PC-3 (cell line): ENCODE data around the gene GPD1L. TPM values are rescaled to one million over a fixed set of nuclear protein-coding genes. Genes with fewer than 3 reads are reported as not detected.

Experiments used
- ATAC-seq: fragments of 200-7000 bp; cut with Tn5 transposase; 2 replicates; pipeline ENCODE4 v1.9.1; 2020; ENCODE audit warnings: mild to moderate bottlenecking, moderate library complexity
- BruUV-seq: library from RNA; stranded (reverse); fragments of 400-500 nt; replicated peaks from 2 replicates; lab custom pipeline; 2021; lab: Mats Ljungman, UMichigan
- CTCF ChIA-PET: fragments of 300-600 bp; sonication (Branson Sonifier 250); formaldehyde crosslinking; loops from one replicate; lab custom pipeline; 2022; ENCODE audit warnings: antibody characterized with exemption; lab: Charles Lee
- POLR2A ChIA-PET: fragments of 300-600 bp; sonication (Branson Sonifier 250); formaldehyde crosslinking; loops from one replicate; lab custom pipeline; 2022; ENCODE audit warnings: antibody characterized with exemption; ENCODE audit not compliant: unreplicated experiment; lab: Charles Lee
- DNase-seq: peaks from one replicate; pipeline ENCODE4 v3.0.0-alpha.2; 2015
- H2AFZ ChIP-seq: fragments of 300-600 bp; sonication (generic); 2 replicates; pipeline ENCODE4 v1.6.0; 2016; ENCODE audit warnings: antibody characterized with exemption, low read length
- H3F3A ChIP-seq: fragments of 300-600 bp; sonication (generic); one replicate; pipeline ENCODE4 v1.6.0; 2017; ENCODE audit warnings: antibody characterized with exemption, low read length, control low read depth, mild to moderate bottlenecking; ENCODE audit not compliant: unreplicated experiment
- H3K27ac ChIP-seq: fragments of 300-600 bp; sonication (generic); 2 replicates; pipeline ENCODE4 v1.5.1; 2016; ENCODE audit warnings: mild to moderate bottlenecking, low read length
- H3K27me3 ChIP-seq: fragments of 300-600 bp; sonication (generic); 2 replicates; pipeline ENCODE4 v1.6.1; 2016; ENCODE audit warnings: low read length, mixed read lengths
- H3K36me3 ChIP-seq: fragments of 300-600 bp; sonication (generic); 2 replicates; pipeline ENCODE4 v1.6.1; 2016; ENCODE audit warnings: low read depth, mixed run types, low read length, mixed read lengths
- H3K4me1 ChIP-seq: fragments of 300-600 bp; sonication (generic); 2 replicates; pipeline ENCODE4 v1.5.1; 2016; ENCODE audit warnings: low read length; ENCODE audit not compliant: insufficient read depth
- H3K4me2 ChIP-seq: fragments of 300-600 bp; sonication (generic); 2 replicates; pipeline ENCODE4 v1.6.0; 2016; ENCODE audit warnings: low read length
- H3K4me3 ChIP-seq: fragments of 300-600 bp; sonication (generic); 2 replicates; pipeline ENCODE4 v1.5.1; 2016; ENCODE audit warnings: mild to moderate bottlenecking, low read length, mixed read lengths
- H3K79me2 ChIP-seq: fragments of 300-600 bp; sonication (generic); 2 replicates; pipeline ENCODE4 v1.6.1; 2017; ENCODE audit warnings: low read length, mixed read lengths
- H3K9ac ChIP-seq: fragments of 300-600 bp; sonication (generic); 2 replicates; pipeline ENCODE4 v1.6.0; 2016; ENCODE audit warnings: mild to moderate bottlenecking, low read length
- H3K9me2 ChIP-seq: fragments of 300-600 bp; sonication (generic); replicated peaks from 2 replicates; pipeline ENCODE4 v1.6.1; 2016; ENCODE audit warnings: mixed run types, low read length, mixed read lengths
- H3K9me3 ChIP-seq: fragments of 300-600 bp; sonication (generic); 2 replicates; pipeline ENCODE4 v1.6.1; 2016; ENCODE audit warnings: low read length, mixed read lengths
- H4K20me1 ChIP-seq: fragments of 300-600 bp; sonication (generic); 2 replicates; pipeline ENCODE4 v1.6.1; 2016; ENCODE audit warnings: low read length, mixed read lengths
- EZH2 ChIP-seq: fragments of 300-600 bp; sonication (generic); IDR thresholded peaks from one replicate; pipeline ENCODE4 v1.6.1; 2017; ENCODE audit warnings: antibody characterized with exemption, mild to moderate bottlenecking, low read length; ENCODE audit not compliant: unreplicated experiment
- EZH2phosphoT487 ChIP-seq: fragments of 300-600 bp; sonication (generic); IDR thresholded peaks from 2 replicates; pipeline ENCODE4 v1.6.1; 2018; ENCODE audit warnings: mild to moderate bottlenecking, antibody characterized with exemption, low read length, borderline replicate concordance
- intact Hi-C: fragments of 100-400 bp; cut with micrococcal nuclease; formaldehyde crosslinking; loops from 2 replicates; pipeline ENCODE4 v1.9.0; 2023
- total RNA-seq: library from RNA; depleted of rRNA; stranded (reverse); fragments of >200 nt; gene quantifications from 2 replicates; pipeline ENCODE4 v1.2.3, GENCODE V29; 2014
- TF ChIP-seq, protein P1 (sequence below): fragments of 300-600 bp; sonication (generic); conservative IDR thresholded peaks from 2 replicates; pipeline ENCODE4 v1.5.1; 2017; ENCODE audit warnings: antibody characterized with exemption, low read depth, mild to moderate bottlenecking, low read length

GPD1L gene
- total RNA-seq, 1 experiment from 2014 or later = 33.7 TPM

DNA sequence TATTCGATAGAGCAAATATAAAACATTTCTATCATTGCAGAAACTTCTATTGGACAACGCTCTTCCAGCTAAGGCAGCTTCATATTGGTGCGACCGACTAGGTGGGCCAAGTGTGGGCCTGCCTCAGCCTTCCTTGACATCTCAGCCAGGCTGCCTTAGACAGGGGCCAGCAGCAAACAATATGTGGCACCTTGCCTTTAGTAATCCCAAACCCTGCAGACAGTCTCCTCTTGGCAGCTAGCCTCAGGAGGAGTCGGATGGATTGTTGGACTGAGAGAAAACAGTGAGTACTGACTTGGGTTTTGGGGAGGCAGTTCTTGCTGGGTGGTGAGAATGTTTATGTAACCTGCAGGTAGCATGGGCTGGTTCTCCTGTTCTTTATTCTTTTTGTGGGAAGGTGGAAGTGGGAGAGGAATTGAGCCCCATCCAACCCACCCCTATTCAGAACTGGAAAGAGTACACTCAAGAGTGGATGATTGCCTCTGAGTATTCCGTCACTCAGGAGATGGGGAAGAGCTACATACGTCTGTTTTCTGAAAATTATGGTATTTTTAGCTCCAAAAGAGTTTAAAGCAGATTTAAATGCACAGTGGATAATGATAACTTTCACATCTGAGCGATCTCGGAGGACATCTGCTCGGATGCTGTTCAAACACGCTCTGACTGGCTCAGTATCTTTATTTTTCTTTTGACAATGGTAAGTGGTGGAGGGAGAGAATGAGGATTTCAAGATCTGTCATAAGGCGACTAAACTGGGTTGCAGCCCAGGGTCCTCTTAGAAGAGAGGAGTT lies 47.2 kb downstream of the GPD1L start:
- ATAC-seq = no peak
- H3K9me3 ChIP-seq = no peaks in the 10 kb centered on the region
- ChIA-PET POLR2A (no interaction called here), CTCF (interaction anchor here (0.7 to 1.4 kb wide), 3 partner anchors 36 to 135 kb away, joined by 3 to 15 read pairs (median 4); no protein-coding TSS in a partner anchor)
- H3K36me3 ChIP-seq = no peaks in the 10 kb centered on the region
- H4K20me1 ChIP-seq = no peaks in the 10 kb centered on the region
- no peaks in the 10 kb centered on the region for H3F3A ChIP-seq
- no peak overlapping the region for H3K4me3 ChIP-seq
- H3K9ac ChIP-seq = no peak overlapping the region
- H3K27ac ChIP-seq = no peak overlapping the region
- BruUV-seq = no TSS peak
- H2AFZ ChIP-seq = no peak overlapping the region
- TF ChIP-seq EZH2phosphoT487 (no peak), EZH2 (no peak)
- TF ChIP-seq, protein P1, sequence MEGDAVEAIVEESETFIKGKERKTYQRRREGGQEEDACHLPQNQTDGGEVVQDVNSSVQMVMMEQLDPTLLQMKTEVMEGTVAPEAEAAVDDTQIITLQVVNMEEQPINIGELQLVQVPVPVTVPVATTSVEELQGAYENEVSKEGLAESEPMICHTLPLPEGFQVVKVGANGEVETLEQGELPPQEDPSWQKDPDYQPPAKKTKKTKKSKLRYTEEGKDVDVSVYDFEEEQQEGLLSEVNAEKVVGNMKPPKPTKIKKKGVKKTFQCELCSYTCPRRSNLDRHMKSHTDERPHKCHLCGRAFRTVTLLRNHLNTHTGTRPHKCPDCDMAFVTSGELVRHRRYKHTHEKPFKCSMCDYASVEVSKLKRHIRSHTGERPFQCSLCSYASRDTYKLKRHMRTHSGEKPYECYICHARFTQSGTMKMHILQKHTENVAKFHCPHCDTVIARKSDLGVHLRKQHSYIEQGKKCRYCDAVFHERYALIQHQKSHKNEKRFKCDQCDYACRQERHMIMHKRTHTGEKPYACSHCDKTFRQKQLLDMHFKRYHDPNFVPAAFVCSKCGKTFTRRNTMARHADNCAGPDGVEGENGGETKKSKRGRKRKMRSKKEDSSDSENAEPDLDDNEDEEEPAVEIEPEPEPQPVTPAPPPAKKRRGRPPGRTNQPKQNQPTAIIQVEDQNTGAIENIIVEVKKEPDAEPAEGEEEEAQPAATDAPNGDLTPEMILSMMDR = no peak
- intact Hi-C loops = no loop called here
- H3K79me2 ChIP-seq = no peaks in the 10 kb centered on the region
- H3K27me3 ChIP-seq = no peaks in the 10 kb centered on the region
- no peak for DNase-seq
- H3K4me2 ChIP-seq = no peak overlapping the region
- H3K9me2 ChIP-seq = no peaks in the 10 kb centered on the region
- H3K4me1 ChIP-seq = peaks cover 7% of the 10 kb centered on the region; the same call in 1 of the 2 replicates

DNA sequence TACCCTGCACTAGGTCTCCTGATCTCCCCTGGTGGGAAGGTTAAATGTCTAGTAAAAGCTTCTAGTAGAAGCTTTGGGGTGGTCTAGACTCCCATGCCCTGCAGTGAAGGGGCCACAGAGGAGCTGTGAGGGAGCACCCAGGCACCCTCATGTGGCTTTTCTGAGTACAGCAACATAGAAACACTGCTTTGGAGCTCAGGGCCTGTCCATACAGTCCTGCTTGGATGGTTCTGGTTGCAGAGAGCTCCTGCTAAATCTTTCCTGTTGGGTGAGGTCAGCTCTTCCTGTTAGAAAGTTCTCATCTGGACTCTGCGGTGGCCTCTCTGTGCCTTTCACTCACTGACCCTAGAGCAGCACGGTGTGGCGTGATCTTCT lies 47.8 kb downstream of the GPD1L start:
- Histone ChIP-seq H3F3A (no peaks in the 10 kb centered on the region), H3K4me2 (no peak overlapping the region), H2AFZ (no peak overlapping the region), H3K4me3 (no peak overlapping the region), H3K27me3 (no peaks in the 10 kb centered on the region), H4K20me1 (no peaks in the 10 kb centered on the region), H3K9me3 (no peaks in the 10 kb centered on the region), H3K79me2 (no peaks in the 10 kb centered on the region), H3K9ac (no peak overlapping the region), H3K36me3 (no peaks in the 10 kb centered on the region), H3K27ac (no peak overlapping the region), H3K9me2 (no peaks in the 10 kb centered on the region), H3K4me1 (peaks cover 7% of the 10 kb centered on the region; the same call in 1 of the 2 replicates)
- intact Hi-C loops = no loop called here
- TF ChIP-seq EZH2 = no peak
- TF ChIP-seq, protein P1 = peak; percentile 65
- DNase-seq = peak; percentile 30
- peak; percentile 93 for ATAC-seq
- POLR2A ChIA-PET = no interaction called here
- CTCF ChIA-PET = interaction anchor here (0.6 to 1.4 kb wide), 4 partner anchors 10 to 135 kb away, joined by 3 to 15 read pairs (median 5); no protein-coding TSS in a partner anchor
- BruUV-seq = no TSS peak

DNA sequence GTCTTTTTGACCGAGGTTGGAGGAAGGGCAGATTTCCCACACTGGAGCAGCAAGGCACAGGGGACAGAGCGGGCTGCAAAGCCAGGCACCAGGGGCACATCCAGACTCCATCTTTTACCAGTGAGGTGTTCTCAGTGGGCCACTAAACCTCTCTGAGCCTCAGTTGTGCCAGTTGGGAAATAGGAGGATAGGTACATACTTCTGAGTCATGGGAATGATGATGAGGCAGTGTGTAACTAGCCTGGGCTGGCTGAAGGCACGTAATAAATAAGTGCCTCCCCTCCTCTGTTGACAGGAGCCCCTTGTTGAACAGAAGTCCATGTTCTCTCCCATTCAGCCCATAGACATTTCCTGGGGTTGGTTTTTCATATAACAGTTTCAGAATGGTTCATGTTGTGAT lies 48.7 kb downstream of the GPD1L start:
- Histone ChIP-seq H3K9ac (no peak overlapping the region), H4K20me1 (no peaks in the 10 kb centered on the region), H3K9me3 (no peaks in the 10 kb centered on the region), H3K36me3 (no peaks in the 10 kb centered on the region), H3K79me2 (no peaks in the 10 kb centered on the region), H3K4me1 (peaks cover 7% of the 10 kb centered on the region; the same call in 1 of the 2 replicates), H2AFZ (no peak overlapping the region), H3K27me3 (no peaks in the 10 kb centered on the region), H3K27ac (no peak overlapping the region), H3F3A (no peaks in the 10 kb centered on the region), H3K9me2 (no peaks in the 10 kb centered on the region), H3K4me2 (no peak overlapping the region), H3K4me3 (no peak overlapping the region)
- POLR2A ChIA-PET = no interaction called here
- BruUV-seq = no TSS peak
- TF ChIP-seq EZH2 (no peak), EZH2phosphoT487 (no peak)
- TF ChIP-seq, protein P1 = no peak
- CTCF ChIA-PET = no interaction called here
- ATAC-seq (no peak), DNase-seq (peak; percentile 20)
- intact Hi-C loops = no loop called here
